Stimulated activated CD8-positive, alpha-beta memory T cell treated with anti-CD3 and anti-CD28 coated beads, Interleukin-4, amount 100 ng/mL, for 1 hour (primary cell): ENCODE results near the gene NT5C2.
"Not testable (repeated sequence)": the region's sequence is repeated elsewhere in the genome, so short reads cannot be mapped to it uniquely, and the experiment has no call there.

ENCODE experiments used
- DNase-seq, 2 donors: peaks; one replicate each; pipeline ENCODE4 v3.0.0-alpha.2; 2020; ENCODE audit warnings: low read depth in 2 of 2, low spot score in 1 of 2

The NT5C2 gene

DNA sequence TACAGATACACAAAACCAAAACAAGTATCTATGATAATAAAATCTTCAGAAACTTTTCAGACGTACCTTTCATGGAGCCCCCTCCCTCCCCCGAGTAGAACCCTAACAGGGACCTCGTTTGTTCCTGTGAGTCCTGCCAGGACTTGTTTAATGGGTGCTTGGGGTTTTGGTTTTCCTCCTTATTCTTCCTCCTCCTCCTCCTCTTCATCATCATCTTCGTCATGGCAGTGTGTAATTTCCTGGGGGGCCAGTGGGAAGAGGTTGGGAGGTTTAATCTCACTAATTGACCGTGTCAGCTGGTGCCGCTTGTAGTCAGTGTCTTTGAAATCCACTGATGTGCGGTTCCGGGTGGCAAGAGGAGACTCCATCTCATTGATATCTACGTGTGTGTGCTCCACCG lies 103.6 kb downstream of the NT5C2 start:
- no peak for DNase-seq

DNA sequence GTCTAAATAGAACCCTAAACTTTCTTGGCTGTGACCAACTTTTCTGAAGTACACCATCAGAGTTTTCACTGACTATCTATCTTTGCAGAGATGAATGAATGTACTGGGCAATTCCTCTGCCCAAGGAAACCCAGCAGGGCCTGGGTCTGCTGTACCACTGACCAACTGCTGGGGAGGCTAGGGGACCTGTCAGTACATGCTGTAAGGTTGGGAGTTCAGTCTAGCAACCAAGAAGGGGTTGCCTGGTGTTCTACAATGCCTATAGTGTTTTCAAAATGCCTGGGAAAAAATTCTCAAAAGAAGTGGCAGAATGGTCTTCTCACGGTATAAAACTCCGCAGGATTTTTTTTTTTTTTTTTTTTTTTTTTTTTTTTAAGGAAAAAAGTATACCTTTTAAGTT lies 106.3 kb downstream of the NT5C2 start:
- DNase-seq: no peak

DNA sequence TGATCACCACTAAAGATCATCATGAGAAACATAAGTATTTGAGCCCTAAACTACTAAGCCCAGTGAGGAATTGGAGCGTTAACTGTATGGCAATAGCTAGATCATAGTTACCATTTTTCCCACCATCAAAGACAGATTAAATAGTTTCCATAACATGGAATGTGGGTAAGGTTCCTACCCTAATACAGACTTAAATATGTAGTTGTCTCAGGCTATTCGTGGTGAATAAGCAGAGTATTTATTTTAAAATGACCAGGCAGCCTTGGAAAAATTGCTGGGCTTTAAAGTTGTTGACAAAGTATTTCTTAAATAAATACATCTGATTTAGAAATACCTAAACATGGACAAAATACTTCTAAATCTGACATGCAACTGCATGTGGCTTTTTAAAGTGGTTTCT lies 106.8 kb downstream of the NT5C2 start:
- DNase-seq: no peak

DNA sequence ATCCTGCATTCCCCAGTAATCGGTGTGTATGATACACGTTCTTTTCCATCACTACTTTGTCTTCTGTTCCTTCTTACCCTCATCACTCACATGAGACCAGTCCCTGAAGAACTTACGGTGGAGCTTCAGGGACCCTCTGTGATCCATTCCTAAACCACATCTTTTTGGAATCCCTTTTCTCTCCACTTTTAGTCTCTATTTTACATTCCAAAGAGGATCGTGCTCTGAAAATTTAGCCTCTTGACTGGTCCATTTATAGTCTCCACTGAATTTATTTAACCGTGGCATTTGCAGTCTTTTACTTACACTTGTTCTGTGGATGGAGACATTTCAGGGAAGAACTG lies 109.1 kb downstream of the NT5C2 start:
- no peak for DNase-seq

DNA sequence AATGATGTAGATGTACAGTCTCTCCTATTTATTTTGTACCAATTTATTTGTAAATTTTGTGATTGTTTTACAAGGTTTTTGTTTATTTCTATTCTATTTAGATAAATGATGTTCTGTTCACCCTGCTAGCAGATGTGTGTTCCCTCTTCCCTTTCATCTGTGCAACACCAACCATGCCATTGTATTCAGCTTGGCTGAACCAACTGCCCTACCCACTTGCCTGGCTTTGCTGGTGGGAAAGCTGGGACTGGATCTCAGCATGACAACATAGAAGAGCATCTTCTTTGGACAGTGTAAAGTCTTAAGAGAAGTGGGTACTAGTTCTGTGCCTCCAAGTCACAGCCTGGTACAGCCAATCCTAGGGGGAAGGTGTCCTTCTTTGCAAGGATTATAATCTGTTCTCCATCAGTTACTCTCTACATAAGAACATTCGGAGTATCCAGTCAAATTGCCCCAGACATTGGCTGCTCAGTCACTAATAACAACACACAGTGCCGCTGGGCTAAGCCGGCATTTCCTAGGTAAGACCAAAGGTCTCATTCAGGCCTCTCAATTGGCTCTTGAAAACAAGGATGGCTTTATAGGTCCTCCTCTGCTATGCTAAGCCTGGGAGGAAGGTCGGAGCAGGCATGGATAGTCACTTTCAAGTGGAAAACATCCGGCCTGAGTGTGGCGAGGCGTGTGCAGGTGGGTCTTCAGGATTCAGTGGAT lies 109.7 kb downstream of the NT5C2 start:
- no peak for DNase-seq

DNA sequence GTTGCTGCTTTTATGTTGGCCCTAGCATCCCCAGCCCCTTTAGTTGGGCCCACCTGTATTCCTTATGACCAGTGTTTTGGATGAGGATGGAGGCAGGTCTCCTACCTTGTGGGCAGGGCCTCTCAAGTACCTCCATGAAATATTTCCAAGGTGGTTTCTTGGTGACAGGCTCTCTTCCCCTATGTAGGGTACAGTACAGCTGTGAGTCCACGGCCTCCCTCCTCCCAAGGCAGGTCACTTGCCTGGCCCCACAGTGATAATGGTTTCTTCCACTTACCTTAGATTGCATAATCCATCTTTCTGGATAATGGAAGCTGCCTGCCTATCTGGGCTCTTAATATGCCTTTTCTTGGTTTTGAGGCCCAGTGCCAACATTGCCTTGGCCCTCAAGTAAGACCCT lies 110.4 kb downstream of the NT5C2 start:
- no peak for DNase-seq

DNA sequence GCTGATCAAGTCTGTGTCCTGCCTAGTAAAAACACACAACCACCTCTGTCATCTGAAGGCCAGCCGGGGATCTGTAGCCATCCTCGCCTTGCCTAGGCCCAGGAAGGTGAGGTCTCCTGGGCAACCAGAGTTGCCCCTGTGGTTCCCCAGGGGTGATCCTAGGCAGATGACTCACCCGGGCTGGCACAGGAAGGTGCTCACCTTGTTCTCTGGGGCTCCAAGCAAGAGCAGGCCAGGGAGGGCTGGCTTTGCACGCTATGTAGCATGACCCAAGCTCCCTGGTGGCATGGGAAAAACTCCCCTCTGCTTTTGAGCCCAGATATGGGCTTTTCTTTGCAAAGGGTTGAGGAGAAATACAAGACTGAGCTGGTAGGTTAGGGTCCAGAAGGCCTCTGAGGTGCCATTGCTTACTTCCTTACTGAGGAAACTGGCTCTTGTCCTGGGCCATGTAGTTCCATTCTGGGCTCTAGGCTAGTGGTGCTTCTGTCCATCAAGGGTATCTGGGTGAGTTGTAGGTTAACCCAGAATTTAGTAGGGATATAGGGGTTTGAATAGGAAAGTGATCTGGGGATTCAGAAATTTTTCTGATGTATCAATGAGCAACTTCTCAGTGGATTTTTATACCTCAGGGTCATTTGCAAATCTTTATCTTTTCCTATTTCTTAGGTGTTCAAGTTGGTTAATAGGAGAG lies 112.0 kb downstream of the NT5C2 start:
- no peak for DNase-seq

DNA sequence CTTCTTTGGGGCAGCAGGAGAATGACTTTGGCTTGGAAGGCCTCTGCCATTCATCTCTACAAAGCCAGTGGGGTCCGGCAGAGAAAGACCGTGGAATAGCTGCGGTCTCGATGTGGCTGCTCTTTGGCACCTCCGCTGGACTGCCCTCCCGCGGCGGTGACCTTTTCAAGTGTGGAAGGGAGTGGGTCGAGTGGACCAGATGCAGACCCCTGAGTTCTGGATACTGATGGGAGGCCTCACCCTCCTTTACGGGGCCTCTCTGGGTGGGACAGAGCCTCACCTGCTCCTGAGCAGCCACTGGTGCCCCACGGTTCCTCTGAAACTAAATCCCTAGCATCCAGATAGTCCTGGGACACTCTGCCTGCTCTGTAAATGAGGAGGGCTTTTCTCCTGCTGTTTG lies 113.1 kb downstream of the NT5C2 start:
- no peak for DNase-seq

DNA sequence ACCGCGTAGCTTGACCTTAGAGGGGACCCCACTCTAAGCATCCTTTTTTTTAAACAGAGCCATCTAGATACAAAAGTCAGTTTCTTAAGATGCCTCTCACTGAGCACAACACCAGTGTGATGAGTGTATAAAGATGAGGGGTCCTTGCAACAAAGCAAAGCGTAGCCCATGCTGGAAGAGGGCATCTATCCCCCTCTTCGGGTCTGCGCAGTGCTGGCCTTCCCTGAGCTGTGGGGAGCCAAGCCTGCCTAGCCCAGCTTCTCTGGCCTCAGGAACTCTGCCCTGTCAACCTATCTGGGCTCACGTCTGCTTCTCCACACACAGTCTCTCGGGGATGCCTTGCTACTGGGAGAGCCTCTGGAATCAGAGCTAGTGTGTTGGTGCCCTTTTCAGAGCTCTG lies 114.0 kb downstream of the NT5C2 start:
- DNase-seq: no peak

DNA sequence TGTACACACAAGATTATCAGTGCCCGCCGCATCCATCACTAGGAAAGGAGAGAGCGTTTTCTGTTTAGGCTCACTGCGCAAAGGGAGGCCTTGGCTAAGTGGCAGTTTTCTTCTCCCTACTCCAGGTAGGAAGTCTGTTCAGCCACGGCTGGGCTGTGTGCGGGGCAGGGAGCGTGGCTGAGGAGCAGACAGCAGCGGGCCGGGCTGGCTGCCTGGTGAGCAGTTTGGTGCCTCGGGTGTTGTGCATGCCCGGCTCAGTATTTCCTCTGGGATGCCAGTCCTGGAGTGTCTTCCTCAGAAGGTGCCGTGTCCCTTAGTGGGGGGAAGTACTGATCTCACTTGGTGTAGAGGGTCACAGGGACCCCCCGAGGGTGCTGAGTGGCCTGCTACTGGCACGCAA lies 114.4 kb downstream of the NT5C2 start:
- no peak for DNase-seq

DNA sequence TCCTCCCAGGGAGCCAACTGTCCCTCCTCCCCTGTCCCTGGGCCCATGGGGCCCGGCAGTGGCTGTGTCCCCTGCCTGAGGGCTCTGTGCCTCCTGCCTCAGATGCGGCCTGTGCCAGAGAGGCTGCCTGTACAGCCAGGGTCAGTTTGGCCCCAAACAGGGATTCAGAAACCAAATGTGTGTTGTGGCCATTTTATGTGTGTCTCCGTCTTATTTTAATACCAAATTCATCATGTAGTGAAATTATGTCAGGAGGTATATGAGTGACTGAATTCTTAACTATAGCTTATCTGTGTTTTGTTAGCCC lies 114.8 kb downstream of the NT5C2 start:
- DNase-seq: no peak

DNA sequence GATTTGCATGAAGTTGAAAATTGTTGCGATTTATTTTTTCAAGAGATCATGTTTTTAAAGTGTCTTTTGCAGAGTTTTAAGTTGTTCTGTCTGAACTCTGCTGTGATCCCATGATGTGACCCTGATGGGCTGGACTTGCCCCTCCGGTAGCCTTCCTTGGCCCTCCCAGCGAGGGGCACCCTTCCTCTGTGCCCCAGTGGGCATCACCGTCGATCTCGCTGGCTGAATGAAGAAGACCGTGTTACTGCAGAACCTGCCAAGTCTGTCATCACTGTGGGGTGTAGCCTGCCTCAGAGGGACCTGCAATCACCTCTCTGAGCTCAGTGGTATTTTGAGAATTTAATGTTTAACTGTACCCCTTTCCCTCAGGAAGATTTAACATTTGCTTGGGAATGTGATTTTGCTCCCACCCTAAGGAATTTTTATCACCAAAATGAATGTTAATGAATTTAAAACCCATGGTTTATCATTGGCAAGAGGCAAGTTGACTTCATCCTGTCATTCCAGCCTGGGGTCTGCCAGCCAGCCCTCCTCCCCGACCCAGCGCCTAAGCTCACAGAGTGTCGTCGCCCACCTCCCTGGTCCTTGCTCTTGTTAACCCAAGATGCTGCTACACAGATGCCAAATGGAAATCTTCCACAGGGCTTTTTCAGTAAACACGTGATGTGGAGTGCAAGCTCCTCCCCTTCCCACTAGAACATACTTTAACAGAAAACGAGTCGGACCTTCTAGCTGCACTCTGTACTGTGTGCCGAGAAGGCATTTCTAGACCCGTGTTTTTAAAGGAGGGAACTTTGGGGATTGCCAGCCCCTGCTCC lies 115.4 kb downstream of the NT5C2 start:
- no peak for DNase-seq

DNA sequence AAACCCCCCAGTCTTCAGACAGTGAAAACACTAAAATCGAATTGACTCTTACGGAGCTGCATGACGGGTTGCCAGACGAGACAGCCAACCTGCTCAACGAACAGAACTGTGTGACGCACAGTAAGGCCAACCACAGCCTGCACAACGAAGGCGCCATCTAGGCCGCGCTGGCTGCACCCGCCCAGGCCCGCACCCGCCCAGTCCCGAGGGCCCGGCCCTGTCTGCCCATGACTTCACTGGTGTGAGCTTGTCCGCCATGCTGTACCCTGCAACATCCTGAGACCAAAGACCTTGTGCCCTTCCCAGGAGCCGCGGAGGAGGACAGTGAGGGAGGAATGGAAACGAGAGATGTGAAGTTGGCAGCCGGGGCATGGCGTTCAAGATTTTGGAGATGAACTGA lies 116.1 kb downstream of the NT5C2 start:
- no peak for DNase-seq

DNA sequence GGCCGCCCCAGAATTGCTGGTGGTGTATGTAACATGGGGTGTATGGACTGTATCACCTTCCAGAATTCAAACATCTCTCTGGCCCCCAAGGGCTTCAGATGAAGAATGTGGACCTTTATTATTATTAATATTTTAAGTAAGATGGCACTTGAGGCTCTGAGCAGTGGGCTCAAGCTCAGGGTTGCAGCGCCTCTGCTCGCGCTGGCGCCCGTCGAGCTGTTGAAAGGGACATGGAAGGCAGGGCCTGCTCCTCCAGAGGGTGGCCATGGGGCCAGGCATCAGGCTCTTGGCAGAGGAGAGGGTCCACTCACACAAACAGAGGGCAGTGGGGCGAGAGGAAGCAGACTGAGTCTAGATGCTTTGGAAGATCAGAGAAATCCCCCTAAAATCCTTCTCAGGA lies 120.2 kb downstream of the NT5C2 start:
- no peak for DNase-seq

DNA sequence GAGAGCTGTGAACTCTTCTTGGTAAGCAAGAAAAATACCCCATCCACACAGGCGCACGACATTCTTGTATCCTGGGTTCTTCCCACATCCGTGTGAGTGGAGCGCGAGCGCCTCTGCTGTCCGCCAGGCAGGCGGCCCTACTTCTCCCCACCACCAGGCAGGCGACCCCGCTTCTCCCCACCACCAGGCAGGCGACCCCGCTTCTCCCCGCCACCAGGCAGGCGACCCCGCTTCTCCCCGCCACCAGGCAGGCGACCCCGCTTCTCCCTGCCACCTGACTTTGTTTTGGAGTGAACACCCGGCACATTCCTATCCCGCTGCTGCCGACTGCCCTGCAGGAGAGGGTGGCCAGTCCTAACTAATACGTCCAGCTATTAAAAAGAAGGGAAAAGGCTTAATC lies 120.8 kb downstream of the NT5C2 start:
- DNase-seq: no peak

DNA sequence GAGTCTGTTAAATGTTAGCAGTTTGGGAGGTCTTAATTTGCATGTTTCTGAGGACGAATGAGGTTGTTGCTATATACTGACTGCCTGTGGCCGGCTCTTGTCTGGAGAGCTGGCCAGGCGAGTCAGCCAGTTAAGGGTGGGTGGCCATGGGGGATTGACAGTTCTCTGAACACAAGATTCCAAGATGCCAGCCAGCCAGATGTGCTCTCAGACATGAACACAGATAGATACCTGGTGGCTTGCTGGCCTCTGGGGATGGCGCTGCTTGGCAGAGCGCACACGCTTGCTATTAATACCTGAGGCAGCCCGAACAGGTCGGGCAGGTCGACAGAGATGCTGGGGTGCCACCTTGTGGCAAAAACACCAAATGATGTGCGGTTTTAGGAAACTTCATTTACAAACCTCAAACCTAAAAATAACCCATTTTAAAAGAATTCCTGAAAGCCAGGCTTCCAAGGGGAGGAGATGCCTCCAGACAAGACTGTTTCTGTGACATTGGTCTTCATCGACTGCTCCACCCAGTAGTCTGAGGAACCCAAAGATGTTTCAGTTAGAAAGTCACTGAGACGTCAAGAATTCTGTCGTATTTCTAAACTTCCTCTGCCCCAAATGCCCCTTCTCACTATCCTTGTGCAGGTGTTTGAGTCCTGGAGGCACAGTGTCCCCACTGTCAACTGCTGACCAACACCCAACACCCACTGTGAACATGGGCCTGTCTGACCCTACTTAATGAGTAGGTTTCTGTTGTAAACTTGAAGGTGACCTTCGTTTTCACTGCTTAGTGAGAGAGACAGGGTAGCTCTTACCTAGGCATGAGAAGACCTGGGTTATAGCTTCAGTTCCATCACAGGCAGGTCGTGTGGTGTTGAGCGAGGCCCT lies 123.4 kb downstream of the NT5C2 start:
- peak; percentile 29 to 53 for DNase-seq

DNA sequence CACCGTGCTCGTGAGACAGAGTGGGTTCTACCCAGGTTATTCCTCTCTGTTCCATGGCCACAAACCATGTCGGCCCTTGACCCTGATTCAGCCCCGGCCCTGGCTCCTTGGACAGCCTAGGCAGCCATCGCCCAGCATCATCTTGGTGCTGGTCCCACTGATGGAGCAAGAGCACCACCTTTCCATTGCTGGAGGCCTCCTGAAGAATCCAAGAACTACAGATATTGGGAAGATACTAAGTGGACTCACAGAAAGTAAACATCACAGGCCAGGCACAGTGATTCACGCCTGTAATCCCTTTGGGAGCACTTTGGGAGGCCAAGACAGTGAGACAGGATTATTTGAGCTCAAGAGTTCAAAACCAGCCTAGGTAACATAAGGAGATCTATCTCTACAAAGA lies 125.1 kb downstream of the NT5C2 start:
- no peak for DNase-seq

DNA sequence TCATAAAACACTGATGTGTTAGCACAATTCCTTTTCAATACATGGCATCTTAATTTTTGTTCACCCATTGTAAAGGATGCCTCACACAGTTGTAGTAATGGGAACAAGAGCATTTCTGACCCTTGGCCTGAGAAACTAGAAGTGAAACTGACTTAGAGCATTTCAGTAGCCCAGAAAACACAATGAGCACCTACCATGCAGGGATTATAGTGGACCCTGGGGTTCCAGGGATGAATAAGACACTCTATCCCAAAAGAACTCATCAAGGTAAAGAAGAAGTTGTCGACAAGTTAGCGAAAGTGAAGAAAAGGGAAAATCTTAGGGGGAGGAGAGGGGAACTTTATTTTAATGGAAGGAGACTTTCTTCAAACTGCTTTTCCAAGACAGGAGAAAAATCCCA lies 125.6 kb downstream of the NT5C2 start:
- no peak for DNase-seq

DNA sequence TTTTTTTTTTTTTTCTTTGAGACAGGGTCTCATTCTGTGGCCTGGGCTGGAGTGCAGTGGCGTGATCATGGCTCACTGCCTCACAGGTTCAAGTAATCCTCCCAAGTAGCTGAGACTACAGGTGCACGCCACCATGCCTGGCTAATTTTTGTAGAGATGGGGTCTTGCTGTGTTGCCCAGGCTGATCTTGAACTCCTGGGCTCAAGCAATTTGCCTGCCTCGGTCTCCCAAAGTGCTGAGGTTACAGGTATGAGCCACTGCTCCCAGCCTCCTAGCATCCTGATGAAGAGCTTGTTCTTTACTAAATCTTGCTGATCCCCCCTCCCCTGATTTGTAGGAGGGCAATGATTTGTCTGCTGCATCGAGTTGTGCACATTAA lies 126.0 kb downstream of the NT5C2 start:
- DNase-seq: not testable (repeated sequence)

DNA sequence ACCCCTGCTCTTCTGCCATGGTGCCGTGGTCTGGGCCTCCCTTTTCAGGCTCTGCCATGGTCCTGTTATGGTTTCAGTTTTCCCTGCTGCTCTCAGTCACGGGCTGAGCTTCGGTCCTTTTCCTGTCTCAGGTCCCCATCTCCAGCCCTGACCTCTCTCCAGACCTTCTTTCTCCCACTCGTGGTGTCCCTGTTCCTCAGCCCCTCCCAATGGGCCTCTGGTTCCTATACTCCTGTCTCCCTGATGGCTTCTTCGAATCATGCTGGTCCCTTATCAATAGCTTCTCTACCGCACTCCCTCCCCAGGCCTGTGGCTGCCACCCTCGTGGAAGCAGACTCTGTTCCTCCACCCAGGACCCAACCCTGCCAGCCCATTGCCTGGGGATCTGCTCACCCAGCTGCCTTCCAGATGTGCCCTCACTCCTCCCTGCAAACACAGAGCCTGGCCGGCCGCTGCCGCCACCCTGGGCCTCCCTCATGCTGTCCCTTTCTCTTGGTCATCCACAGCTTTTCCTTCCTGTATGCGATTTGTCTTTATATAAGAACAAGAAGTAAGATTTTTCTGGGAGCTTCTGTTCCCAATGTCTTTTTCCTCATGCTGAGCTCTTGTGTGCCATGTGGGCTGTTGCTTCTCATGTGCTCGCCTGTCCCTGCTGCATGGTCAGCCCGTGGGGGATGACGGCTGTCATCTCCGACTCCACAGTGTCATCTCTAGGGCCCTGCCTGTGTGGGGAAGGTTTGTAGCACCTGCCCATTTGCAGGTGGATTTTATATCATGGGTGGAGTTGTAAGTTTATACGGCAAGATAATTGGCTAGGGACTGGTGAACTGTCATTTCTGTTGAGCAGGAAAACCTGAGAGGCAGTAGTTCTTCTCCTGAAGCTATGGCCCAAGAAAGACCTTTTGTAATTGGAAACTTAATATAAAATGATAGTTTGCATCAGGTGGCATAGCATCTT lies 126.7 kb downstream of the NT5C2 start:
- no peak for DNase-seq
